GM19397 (cell line): ENCODE measurements around the gene KLHL13.
A peak's percentile ranks its signal among the peaks of the same experiment; 100 is the strongest.
"Not testable (repeated sequence)": the region's sequence is repeated elsewhere in the genome, so short reads cannot be mapped to it uniquely, and the experiment has no call there.

ENCODE experiments used
- ATAC-seq: cut with Tn5 transposase; IDR thresholded peaks from one replicate; pipeline ENCODE4 v1.9.1; 2021; ENCODE audit warnings: mild to moderate bottlenecking, moderate library complexity; ENCODE audit not compliant: unreplicated experiment

The KLHL13 gene

GRCh38 chrX:118074196-118074595 is 42.4 kb downstream of the KLHL13 start:
- ATAC-seq: no peak

GRCh38 chrX:118066867-118067515 is 49.6 kb downstream of the KLHL13 start:
- no peak for ATAC-seq

DNA sequence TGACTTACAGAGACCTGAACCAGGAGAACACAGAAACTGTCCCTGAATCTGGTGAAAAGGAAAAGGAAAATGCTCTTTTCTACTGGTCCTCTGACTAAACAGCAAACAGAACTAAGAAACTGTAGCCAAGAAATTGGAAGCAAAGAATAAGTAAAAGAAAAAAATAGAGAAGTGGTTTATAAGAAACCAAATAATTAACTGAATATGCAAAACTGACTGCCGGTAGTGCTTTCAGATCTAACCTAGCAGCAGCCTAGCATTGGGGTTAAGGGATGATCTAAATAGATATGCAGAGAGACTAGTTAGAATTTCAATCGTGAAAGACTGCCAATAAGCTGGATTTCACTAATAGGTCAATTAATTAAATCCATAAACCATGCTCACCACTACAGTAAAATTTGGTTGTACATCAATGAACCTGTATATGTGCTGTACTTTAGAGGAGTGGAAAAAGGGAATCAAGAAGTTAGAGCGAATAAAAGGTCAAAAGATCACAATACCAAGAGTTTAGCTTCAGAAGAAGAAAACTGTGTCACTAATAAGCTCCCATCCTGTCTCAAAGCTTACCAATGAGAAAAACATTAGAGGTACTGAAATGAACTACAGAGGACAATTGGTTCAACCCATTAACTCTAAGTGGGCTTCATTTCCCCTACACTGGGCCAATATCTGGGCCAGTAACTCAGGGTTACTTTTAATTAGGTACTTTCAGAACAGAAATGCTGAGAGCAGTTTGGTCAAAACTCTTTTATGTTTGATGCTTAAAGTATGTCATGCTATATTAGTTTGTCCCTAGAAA is 53.6 kb downstream of the KLHL13 start:
- peak; percentile 59 for ATAC-seq

DNA sequence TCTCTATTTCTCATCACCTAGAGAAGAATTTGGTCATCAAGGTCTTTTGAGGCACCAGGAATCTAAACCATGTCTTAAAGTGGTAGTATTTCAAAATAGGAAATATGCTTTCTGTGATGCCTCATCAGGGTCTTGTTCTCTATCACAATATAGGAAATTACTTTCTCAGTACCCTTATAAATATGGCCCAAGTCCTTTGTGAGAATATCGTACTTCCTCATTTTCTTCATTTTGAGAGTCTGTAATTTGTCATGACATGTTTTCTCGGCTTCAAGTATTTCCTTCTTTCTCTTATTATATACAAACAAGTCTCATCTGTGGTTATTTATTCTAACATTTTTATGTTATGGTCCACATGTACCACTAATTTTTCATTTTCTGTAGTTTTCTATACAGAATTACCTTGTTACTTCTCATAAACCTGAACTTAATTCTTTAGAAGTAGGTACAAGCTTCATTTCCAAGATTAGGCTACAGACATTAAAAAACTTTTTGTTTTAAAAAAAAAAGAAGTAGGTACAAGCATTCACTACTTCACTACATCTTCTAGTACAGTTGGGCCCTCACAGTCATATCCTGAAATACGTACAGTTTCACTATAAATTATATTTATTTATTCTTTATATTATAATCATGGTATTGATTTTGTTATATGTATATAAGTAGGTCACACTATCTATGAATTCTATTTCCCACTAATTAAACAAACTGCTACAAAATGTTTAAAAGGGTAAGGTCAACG is 54.4 kb downstream of the KLHL13 start:
- no peak for ATAC-seq

- ATAC-seq: no peak
These were observed 57.7 kb downstream of the KLHL13 start for GRCh38 chrX:118058924-118059323.

GRCh38 chrX:118056870-118057269 is 59.7 kb downstream of the KLHL13 start:
- no peak for ATAC-seq

GRCh38 chrX:118049713-118050112 is 66.9 kb downstream of the KLHL13 start:
- ATAC-seq: no peak

DNA sequence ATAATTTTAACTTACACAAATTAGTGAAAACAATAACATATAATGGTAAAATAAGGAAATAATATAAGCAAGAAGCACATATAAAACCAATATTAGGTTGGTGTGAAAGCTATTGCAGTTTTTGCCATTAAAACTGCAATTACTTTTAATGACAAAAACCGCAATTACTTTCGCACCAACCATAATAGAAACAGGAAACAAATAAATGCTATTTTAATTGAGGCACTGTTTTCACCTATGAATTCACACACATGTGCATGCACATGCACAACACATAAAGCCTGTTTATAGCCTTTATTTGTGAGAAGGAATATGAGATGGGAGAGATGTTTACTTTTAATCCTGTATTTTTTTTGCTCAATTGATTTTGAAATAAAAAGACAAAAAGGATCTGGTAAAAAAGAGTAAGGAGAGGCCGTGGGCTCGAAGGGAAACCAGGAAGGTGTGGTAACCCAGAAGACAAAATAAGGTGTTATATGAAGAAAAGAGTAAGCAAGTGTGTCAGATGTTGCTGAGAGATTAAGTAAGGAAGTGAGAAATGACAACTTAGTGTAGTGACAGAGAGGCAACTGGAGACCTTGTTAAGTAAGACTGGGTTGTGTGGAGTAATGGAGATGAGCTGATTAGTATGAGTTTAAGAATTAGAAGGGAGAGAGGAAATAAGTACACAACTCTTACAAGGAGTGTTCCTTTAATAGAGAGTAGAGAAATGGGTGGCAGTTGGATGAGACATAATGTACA is 69.0 kb downstream of the KLHL13 start:
- no peak for ATAC-seq

DNA sequence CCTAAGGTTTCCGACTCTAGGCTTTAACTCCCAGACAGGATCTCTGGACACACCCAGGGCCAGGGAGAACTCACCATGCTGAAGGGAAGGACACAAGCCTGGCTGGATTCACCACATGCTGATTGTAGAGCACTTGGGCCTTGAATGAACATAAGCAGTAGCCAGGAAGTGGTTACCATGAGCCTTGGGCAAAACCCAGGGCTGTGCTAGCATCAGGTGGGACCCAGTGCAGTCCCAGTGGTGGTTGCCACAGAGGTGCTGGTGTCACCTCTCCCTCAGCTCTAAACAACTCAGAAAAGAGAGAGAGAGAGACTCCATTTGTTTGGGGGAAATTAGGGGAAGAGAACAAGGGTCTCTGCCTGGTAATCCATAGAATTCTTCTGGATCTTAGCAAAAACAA is 77.0 kb downstream of the KLHL13 start:
- no peak for ATAC-seq

GRCh38 chrX:118038614-118039365 is 77.8 kb downstream of the KLHL13 start:
- ATAC-seq: no peak

DNA sequence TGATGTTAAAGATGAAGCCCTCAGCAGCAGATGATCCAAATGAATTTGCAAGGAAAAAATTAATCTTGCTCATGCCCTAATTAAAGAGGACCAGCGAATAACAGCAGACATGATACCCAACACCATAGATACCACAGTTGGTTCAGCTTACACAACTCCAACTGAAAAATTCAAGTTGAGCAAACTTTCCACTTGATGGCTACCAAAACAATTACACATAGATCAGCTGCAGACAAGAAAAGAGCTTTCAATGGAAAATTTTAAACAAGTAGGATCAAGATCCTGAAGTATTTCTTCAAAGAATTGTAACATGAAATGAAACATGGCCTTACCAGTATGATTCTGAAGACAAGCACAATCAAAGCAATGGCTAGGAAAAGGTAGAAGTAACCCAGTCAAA is 90.0 kb downstream of the KLHL13 start:
- ATAC-seq: no peak

- ATAC-seq: no peak
These were observed 91.4 kb downstream of the KLHL13 start for GRCh38 chrX:118025226-118025625.

DNA sequence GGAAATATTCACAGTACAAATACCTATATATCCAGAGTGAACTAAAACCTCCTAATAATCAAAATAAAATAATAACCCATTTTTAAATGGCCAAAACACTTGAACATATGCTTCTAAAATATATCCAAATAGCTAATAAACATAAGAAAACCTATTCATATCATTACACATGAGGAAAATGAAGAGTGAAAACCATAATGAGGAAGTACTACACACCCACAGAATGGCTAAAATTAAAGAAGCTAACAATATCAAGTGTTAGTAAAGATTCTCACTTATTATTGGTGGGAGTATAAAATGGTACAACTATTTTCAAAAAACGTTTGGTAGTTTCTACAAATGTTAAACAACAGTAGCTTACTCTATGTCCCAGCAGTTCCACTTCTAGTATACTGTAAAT is 92.1 kb downstream of the KLHL13 start:
- no peak for ATAC-seq

DNA sequence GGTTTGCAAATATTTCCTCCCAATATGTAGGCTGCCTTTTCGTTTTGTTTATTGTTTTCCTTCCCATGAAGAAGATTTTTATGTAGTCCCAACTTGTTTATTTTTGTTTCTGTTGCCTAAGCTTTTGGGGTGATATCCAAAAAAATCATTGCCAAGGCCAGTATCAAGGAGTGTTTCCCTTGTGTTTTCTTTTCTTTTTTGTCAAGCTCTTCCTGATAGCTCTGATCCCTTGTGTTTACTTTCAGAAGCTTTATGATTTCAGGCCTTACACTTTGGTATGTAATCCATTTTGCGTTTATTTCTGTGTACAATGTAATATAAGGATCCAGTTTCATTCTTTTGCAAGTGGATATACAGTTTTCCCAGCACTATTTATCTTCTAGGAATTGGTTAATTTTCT is 93.9 kb downstream of the KLHL13 start:
- no peak for ATAC-seq

DNA sequence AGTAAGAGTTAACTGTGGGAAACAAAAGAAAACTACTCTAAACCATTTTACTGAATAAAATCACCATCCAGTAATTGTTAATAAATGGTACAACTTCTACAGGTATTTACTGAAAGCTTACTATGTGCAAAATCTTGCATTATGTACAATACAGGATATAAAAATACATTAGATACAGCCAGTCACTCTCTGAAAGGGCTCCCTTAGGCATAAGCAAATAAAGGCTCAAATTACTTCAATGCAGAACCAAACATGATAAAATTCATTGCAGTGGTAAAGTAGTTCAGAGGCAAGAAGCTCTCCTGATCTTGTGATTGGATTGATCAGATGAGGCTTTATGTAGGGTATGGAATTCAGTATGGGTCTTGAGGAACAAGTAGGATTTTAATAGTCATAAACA is 100.2 kb downstream of the KLHL13 start:
- ATAC-seq: no peak

DNA sequence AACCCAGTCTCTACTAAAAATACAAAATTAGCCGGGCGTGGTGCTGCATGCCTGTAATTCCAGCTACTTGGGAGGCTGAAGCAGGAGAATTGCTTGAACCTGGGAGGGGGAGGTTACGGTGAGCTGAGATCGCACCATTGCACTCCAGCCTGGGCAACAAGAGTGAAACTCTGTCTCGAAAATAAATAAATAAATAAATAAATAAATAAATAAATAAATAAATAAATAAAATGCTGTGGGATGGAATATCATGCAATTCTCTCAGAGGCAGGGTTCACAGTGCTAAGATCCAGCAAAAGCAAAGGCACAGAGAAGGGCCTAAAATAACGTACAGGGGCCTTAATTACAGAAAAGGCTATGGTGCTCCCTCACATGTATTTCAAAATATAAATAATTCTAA is 114.2 kb downstream of the KLHL13 start:
- not testable (repeated sequence) for ATAC-seq

DNA sequence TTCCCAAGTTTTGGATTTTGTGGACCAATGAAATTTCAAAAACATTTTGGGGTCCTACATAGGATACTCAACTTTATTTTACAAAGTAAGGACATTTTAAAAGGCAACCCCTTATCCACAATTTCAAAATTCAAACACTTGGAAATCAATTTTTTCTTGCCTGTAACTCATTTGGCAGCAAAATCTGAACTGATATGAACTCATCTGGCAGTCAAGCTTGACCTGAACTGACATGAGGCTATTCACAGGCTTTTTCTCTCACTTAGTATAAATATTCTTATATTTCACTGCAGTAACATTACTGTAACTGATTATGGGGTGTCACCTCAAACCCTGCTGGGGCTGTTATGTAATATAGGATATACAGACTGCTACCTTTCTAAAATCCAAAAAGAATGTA is 116.1 kb downstream of the KLHL13 start:
- ATAC-seq: no peak

- no peak for ATAC-seq
These were observed 118.4 kb downstream of the KLHL13 start for GRCh38 chrX:117998171-117998570.

DNA sequence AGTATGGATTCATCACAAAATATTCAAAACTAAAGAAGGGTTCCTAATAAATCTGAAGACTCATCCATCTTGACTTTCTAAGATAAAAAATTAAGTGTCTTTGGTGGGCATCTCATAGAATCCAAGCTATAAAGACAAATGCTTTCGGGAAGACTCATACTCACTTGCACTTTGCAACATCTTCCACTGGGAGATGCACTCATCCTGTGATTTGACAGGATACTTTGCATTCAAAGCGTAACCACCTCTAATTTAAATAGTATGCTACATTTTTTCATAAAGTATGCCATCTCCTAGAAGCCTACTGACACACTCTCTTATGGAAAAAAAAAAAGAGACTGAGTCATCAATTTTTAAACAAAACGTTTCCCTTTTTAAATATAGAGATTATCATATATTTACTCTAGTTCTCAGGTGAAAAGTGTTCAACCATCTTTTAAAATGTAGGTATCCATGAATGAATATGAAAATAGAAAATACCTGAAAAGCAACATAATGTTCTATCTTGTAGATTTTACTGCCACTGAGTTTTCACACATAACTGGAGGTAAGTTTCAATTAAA is 119.6 kb downstream of the KLHL13 start:
- ATAC-seq: no peak

- ATAC-seq: no peak
These were observed 120.2 kb downstream of the KLHL13 start for GRCh38 chrX:117996408-117996807.
